HK-2 (cell line): ENCODE data around the gene OR6N1.

ENCODE experiments used
- DNase-seq: peaks from one replicate; pipeline ENCODE4 v3.0.0-alpha.2; 2018; ENCODE audit not compliant: unreplicated experiment

Gene OR6N1

GRCh38 chr1:158752155-158752712, 19.8 kb downstream of the OR6N1 start:
- DNase-seq: no peak

GRCh38 chr1:158735848-158736247, 36.1 kb downstream of the OR6N1 start:
- DNase-seq: no peak

GRCh38 chr1:158732524-158732923, 39.5 kb downstream of the OR6N1 start:
- DNase-seq: no peak

- no peak for DNase-seq
These were observed 40.3 kb downstream of the OR6N1 start for GRCh38 chr1:158731707-158732106.

DNA sequence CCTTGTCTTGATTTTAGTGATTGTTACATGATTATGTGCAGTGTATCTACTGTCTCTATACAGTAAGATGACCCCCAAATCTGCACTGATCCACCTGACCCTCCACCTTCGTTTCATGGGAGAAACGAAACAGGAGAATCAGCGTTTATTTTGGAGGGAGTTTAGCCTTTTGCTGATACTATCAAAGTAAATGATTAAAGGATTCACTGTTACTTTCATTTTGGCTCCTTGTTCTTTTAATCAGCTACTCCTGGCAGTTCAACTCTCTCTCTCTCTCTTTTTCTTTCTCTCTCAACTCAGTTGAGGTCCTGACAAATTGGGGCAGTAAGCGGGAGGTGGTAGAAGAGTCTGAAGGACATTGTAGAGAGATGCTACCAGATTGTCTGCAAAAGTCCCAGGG, 41.5 kb downstream of the OR6N1 start:
- DNase-seq: no peak

- no peak for DNase-seq
These were observed 43.3 kb downstream of the OR6N1 start for GRCh38 chr1:158728510-158729225.

DNA sequence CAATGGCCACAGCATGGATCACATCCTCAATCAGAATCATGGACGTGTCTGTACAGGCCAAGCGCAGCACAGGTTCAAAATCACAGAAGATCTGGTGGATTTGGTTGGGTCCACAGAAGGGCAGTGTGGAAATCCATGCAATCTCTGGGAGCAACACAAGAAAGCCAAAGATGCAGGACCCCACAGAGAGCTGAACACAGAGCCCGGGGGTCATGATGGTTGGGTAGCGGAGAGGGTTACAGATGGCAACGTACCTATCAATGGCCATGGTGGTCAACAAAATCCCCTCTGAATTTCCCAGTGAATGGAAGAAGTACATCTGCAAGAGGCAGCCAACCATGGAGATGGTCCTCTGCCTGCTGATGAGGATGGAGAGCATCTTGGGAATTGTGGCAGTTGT, 47.6 kb downstream of the OR6N1 start:
- no peak for DNase-seq

GRCh38 chr1:158720620-158721019, 51.4 kb downstream of the OR6N1 start, which contains the start of gene OR6K3:
TSS of gene OR6K3 (minus strand) at chr1:158720720. CDS start at chr1:158718115, 2,605 bp downstream.
- DNase-seq: no peak

- no peak for DNase-seq
These were observed 52.3 kb downstream of the OR6N1 start for GRCh38 chr1:158719664-158720063.

DNA sequence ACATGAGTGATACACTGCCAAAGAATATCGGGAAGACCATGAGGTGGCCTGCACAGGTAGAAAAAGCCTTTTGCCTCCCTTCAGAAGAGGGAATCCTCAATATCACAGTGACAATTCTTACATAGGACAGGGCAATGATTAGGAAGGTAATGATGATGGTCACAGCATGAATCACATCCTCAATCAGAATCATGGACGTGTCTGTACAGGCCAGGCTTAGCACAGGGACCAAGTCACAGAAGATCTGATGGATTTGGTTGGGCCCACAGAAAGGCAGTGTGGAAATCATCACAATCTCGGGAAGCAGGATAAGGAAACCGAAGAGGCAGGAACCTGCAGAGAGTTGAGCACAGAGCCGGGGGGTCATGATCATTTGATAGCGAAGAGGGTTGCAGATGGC, 54.7 kb downstream of the OR6N1 start:
- no peak for DNase-seq

- no peak for DNase-seq
These were observed 55.7 kb downstream of the OR6N1 start for GRCh38 chr1:158716335-158716734.

DNA sequence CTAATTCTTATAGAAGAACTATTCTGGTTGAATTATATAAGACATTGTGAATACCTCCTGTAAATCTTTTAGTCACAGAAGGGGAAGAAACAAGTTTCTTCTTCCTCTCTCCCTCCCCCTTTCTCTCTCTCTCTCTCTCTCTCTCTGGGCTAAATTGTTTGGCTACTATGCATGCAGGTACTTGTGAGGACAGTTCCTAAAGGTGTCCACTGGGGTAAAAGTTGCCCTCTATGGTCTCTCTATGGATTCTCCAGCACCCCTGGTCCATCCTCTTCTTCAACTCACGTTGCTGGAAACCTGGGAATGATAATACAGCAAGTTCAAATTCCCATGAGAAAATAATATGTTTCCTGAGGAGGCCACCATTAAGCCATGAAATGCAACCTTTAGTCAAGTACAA, 57.2 kb downstream of the OR6N1 start:
- no peak for DNase-seq
